HFF-Myc (cell line): ENCODE results near the gene CASP10.

Source experiments
- DNase-seq: peaks from one replicate; pipeline ENCODE4 v3.0.0-alpha.2; 2011; ENCODE audit warnings: low read depth; ENCODE audit errors: extremely low read depth
- H3K4me3 ChIP-seq: replicated peaks from 2 replicates; pipeline ENCODE4 v1.5.1; 2011; ENCODE audit warnings: low read depth, mild to moderate bottlenecking, control low read depth, low read length
- TF ChIP-seq, protein P1 (sequence below): IDR thresholded peaks from 2 replicates; pipeline ENCODE4 v1.5.1; 2012; ENCODE audit warnings: mild to moderate bottlenecking, low read depth, low read length, control low read depth; ENCODE audit errors: missing control alignments

The CASP10 gene

DNA sequence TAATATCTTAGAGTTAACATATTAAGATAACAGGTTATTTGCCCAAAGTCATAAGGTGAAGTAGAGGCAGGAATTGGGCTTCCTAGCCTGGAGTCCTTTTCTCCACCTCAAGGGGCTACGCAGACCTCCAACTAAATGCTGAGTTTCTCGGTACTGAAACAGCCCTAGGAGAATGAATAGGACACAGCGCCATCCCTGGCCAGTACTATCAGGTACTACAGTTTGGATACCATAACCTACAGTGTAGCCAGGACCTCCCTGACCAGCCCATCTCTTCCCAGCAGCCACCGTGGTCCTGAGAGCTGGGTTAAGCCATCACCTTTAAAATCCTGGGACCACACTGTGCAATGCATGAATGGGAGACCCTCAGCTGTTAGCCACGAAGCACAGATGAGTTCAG, 93.0 kb downstream of the CASP10 start:
- DNase-seq, result no peak
- TF ChIP-seq, protein P1, sequence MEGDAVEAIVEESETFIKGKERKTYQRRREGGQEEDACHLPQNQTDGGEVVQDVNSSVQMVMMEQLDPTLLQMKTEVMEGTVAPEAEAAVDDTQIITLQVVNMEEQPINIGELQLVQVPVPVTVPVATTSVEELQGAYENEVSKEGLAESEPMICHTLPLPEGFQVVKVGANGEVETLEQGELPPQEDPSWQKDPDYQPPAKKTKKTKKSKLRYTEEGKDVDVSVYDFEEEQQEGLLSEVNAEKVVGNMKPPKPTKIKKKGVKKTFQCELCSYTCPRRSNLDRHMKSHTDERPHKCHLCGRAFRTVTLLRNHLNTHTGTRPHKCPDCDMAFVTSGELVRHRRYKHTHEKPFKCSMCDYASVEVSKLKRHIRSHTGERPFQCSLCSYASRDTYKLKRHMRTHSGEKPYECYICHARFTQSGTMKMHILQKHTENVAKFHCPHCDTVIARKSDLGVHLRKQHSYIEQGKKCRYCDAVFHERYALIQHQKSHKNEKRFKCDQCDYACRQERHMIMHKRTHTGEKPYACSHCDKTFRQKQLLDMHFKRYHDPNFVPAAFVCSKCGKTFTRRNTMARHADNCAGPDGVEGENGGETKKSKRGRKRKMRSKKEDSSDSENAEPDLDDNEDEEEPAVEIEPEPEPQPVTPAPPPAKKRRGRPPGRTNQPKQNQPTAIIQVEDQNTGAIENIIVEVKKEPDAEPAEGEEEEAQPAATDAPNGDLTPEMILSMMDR, result no peak
- H3K4me3 ChIP-seq, result no peak overlapping the region

DNA sequence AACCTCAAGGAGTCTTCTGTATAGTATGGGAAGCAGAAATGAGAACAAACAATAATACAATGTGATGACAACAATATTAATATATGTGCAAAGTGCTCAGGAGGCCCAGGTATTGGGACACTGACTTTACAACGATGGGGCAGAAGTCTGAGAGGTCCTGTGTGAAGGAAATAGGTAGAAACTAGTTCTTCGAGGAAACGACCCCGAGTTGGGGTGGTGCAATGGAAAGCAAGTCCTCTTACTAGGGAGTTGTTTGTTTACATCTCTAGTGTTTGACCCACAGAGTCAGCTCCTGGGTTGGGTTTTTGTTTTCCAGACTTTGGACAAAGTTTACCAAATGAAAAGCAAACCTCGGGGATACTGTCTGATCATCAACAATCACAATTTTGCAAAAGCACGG, 93.6 kb downstream of the CASP10 start:
- no peak overlapping the region for H3K4me3 ChIP-seq
- TF ChIP-seq, protein P1, result no peak
- no peak for DNase-seq
